ENCODE measurements around the gene ISY1. TPM values are rescaled to one million over a fixed set of nuclear protein-coding genes. Genes with fewer than 3 reads are reported as not detected.

The ISY1 gene
- total and polyA plus RNA-seq, 2 donors (not counting 1 experiment from before 2014, with no cell fraction given): 26.4 to 49.6 TPM

DNA sequence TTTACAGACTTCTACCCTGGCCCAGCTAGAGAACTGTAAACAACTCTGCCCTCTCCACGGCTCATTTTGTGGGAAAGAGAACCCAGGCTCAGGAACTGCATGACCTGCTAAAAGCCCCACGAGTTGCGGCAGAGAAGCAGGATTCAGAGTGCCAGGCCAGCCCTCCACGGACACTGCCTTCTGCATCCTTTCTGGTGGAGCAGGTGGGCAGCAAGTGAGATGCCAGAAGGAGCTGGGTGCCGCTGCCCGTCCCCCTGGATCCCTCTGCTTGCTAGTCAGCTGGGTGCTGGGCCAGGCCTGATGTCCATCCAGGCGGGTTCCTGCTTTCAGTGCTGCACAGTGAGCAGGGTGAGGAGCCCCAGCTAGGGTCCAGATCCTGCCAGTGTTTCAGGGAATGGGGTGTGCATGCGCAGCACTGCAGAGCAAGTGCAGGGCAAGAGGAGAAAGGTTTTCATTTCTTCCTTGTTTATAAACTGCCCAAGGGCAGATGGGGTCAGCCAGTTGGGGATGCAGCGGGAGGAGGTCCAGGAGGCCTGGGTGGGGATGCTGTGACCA is 34.1 kb downstream of the ISY1 start:
- WGBS (ENCODE audit: insufficient coverage): 82% methylated on average over 8 of the region's 9 CpGs
- Histone ChIP-seq H3K36me3 (replicated peaks in 1 of 2; ENCODE audit: control extremely low read depth in 1 of 2, control insufficient read depth in 1 of 2, extremely low read depth in 1 of 2, insufficient read depth in 2 of 2, low read length in 1 of 2) (peaks cover 9 to 34% of the 10 kb centered on the region in 2 experiments), H3K27ac (ENCODE audit: low read length in 2 of 2) (no peak overlapping the region), H2AFZ (ENCODE audit: insufficient read depth, low read depth, low read length, poor library complexity, severe bottlenecking) (no peak overlapping the region), H3K4me1 (ENCODE audit: control insufficient read depth in 2 of 2, insufficient read depth in 2 of 2, low read length in 2 of 2) (peaks cover 19% of the 10 kb centered on the region in 2 donors), H3K79me2 (ENCODE audit: control insufficient read depth, insufficient read depth, low read length) (no peaks in the 10 kb centered on the region), H4K20me1 (ENCODE audit: control insufficient read depth, insufficient read depth, low read length, poor library complexity, severe bottlenecking) (peaks cover 23% of the 10 kb centered on the region), H3K9me3 (ENCODE audit: control extremely low read depth in 1 of 3, control insufficient read depth in 2 of 3, insufficient read depth in 1 of 3, low read length in 2 of 3) (no peaks in the 10 kb centered on the region), H3K4me3 (ENCODE audit: control extremely low read depth in 1 of 5, extremely low read depth in 1 of 5, insufficient read depth in 1 of 5, low read depth in 2 of 5, low read length in 4 of 5) (no peak overlapping the region), H3K27me3 (replicated peaks in 1 of 4; ENCODE audit: control extremely low read depth in 1 of 4, control insufficient read depth in 3 of 4, insufficient read depth in 4 of 4, low read length in 3 of 4) (no peaks in the 10 kb centered on the region), H3K4me2 (replicated peaks; ENCODE audit: low read depth, low read length, poor library complexity, severe bottlenecking) (no peak overlapping the region), H3K9ac (ENCODE audit: low read length) (no peak overlapping the region)
- POLR2A ChIA-PET: no interaction called here
- DNase-seq (no peak), ATAC-seq (ENCODE audit: low read depth) (no peak)
- intact Hi-C loops (cut with micrococcal nuclease): no loop called here
- no peaks in the 10 kb centered on the region for H3K27me3 Mint-ChIP-seq
- no peak overlapping the region for H3K27ac Mint-ChIP-seq
- no peaks in the 10 kb centered on the region for H3K9me3 Mint-ChIP-seq (ENCODE audit: insufficient read depth)
- peaks cover 18% of the 10 kb centered on the region for H3K4me1 Mint-ChIP-seq
- CTCF ChIA-PET: no interaction called here
- no peak overlapping the region for H3K4me3 Mint-ChIP-seq
- TF ChIP-seq, protein P1, sequence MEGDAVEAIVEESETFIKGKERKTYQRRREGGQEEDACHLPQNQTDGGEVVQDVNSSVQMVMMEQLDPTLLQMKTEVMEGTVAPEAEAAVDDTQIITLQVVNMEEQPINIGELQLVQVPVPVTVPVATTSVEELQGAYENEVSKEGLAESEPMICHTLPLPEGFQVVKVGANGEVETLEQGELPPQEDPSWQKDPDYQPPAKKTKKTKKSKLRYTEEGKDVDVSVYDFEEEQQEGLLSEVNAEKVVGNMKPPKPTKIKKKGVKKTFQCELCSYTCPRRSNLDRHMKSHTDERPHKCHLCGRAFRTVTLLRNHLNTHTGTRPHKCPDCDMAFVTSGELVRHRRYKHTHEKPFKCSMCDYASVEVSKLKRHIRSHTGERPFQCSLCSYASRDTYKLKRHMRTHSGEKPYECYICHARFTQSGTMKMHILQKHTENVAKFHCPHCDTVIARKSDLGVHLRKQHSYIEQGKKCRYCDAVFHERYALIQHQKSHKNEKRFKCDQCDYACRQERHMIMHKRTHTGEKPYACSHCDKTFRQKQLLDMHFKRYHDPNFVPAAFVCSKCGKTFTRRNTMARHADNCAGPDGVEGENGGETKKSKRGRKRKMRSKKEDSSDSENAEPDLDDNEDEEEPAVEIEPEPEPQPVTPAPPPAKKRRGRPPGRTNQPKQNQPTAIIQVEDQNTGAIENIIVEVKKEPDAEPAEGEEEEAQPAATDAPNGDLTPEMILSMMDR (IDR thresholded peaks at IDR 0.05): no peak
- TF ChIP-seq EZH2 (IDR thresholded peaks at IDR 0.05; ENCODE audit: borderline replicate concordance, insufficient read depth, low read depth, low read length, poor library complexity, severe bottlenecking): no peak

DNA sequence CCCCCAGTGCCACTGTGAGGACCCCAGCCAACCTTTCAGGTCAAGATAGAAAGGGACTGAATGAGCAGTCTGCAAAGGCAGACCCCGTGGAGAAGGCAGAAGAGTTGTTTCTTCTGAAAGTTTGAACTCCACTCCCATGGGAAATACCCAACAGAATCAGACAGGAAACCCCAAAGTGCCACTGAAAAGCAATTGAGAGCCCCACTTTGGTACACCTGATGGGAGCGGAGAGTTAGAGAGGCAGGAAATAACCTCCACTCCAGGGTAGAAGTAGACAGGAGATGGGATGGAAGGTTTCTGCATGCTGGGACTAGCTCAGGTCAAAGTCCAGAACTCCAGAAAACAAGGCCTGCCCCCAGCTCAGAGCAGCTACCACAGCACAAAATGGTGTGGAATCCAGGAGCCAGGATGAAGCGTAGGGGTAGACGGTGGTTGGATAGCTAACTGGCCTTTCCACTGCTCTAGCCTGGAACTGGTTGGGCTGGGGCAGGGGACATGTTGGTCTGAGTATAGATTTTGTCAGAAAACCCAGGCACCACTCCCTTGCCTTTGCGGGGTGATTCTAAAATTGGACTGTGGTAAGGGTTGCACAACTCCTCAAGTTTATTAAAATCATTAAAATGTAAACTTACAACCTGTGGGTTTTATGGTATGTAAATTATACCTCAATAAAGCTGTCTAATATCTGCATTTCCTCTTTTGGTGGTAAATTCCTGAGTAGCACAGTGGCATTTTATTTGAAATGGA is 37.4 kb downstream of the ISY1 start:
- peaks cover 40% of the 10 kb centered on the region for H3K4me1 Mint-ChIP-seq
- Histone ChIP-seq H3K9me3 (ENCODE audit: control extremely low read depth in 1 of 3, control insufficient read depth in 2 of 3, insufficient read depth in 1 of 3, low read length in 2 of 3) (no peaks in the 10 kb centered on the region), H3K4me3 (ENCODE audit: control extremely low read depth in 1 of 5, extremely low read depth in 1 of 5, insufficient read depth in 1 of 5, low read depth in 2 of 5, low read length in 4 of 5) (no peak overlapping the region), H3K27me3 (replicated peaks in 1 of 4; ENCODE audit: control extremely low read depth in 1 of 4, control insufficient read depth in 3 of 4, insufficient read depth in 4 of 4, low read length in 3 of 4) (no peaks in the 10 kb centered on the region), H4K20me1 (ENCODE audit: control insufficient read depth, insufficient read depth, low read length, poor library complexity, severe bottlenecking) (peaks cover 21% of the 10 kb centered on the region), H2AFZ (ENCODE audit: insufficient read depth, low read depth, low read length, poor library complexity, severe bottlenecking) (no peak overlapping the region), H3K9ac (ENCODE audit: low read length) (no peak overlapping the region), H3K4me1 (ENCODE audit: control insufficient read depth in 2 of 2, insufficient read depth in 2 of 2, low read length in 2 of 2) (peaks cover 37 to 39% of the 10 kb centered on the region in 2 donors), H3K27ac (ENCODE audit: low read length in 2 of 2) (no peak overlapping the region), H3K36me3 (replicated peaks in 1 of 2; ENCODE audit: control extremely low read depth in 1 of 2, control insufficient read depth in 1 of 2, extremely low read depth in 1 of 2, insufficient read depth in 2 of 2, low read length in 1 of 2) (peaks cover 0 to 3% of the 10 kb centered on the region in 2 experiments), H3K79me2 (ENCODE audit: control insufficient read depth, insufficient read depth, low read length) (peaks cover 12% of the 10 kb centered on the region), H3K4me2 (replicated peaks; ENCODE audit: low read depth, low read length, poor library complexity, severe bottlenecking) (peak overlapping the region; percentile 98)
- ATAC-seq (ENCODE audit: low read depth) (no peak), DNase-seq (peak; percentile 68)
- peak overlapping the region; percentile 87 for H3K4me3 Mint-ChIP-seq
- no peaks in the 10 kb centered on the region for H3K9me3 Mint-ChIP-seq (ENCODE audit: insufficient read depth)
- intact Hi-C loops (cut with micrococcal nuclease): loop anchor here (5.0 kb wide), 2 partner anchors 124 to 454 kb away; partner anchors contain the start of gene COPG1
- H3K27me3 Mint-ChIP-seq: no peaks in the 10 kb centered on the region
- 39% methylated on average over 3 of the region's 5 CpGs for WGBS (ENCODE audit: insufficient coverage)
- ChIA-PET CTCF (interaction anchor here (0.7 to 4.3 kb wide), 6 partner anchors 31 to 153 kb away, joined by 3 to 26 read pairs (median 3); no protein-coding TSS in a partner anchor), POLR2A (interaction anchor here (1.1 kb wide), 1 partner anchor 126 kb away, joined by 5 read pairs; the partner anchor contains the start of gene COPG1)
- TF ChIP-seq, protein P1 (IDR thresholded peaks at IDR 0.05): no peak
- no peak for TF ChIP-seq EZH2 (IDR thresholded peaks at IDR 0.05; ENCODE audit: borderline replicate concordance, insufficient read depth, low read depth, low read length, poor library complexity, severe bottlenecking)
- peak overlapping the region; percentile 77 for H3K27ac Mint-ChIP-seq

All from B cell (primary cell).